A673 (cell line): Measurements from ENCODE around the gene CHD1L.

Experiments
- CTCF ChIP-seq: fragments of 300-800, 200-600 bp; sonication (generic); conservative IDR thresholded peaks from 2 replicates; pipeline ENCODE4 v1.5.1; 2017; ENCODE audit warnings: low read depth, mild to moderate bottlenecking, antibody characterized with exemption, low read length, moderate library complexity, mixed read lengths
- EZH2 ChIP-seq: fragments of 200-600 bp; sonication (generic); IDR thresholded peaks from 2 replicates; pipeline ENCODE4 v1.6.1; 2017; ENCODE audit warnings: borderline replicate concordance, low read depth, mild to moderate bottlenecking, mixed read lengths, antibody characterized with exemption, low read length; ENCODE audit not compliant: poor library complexity, severe bottlenecking

DNA sequence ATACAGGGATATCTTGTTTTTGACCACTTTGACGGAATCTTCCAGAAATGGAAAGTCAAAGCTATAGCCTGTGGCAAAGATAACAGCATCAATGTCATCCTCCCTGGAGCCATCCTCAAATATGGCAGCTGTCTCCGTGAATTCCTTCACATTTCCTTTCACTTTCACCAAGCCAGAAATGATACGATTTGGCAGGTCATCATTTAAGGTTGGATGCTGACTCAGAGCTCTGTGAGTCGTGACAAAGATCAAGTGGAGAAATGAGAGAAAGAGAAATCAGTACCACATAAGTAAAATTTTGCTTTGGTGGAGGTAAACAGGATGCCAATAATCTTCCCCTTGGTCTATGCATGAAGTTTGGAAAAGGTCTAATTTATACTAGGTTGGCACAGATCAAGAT is 41.2 kb upstream of the CHD1L start:
- TF ChIP-seq CTCF (no peak), EZH2 (no peak)
